WI38 (cell line): Measurements from ENCODE around the gene GUCD1.
A peak's percentile ranks its signal among the peaks of the same experiment; 100 is the strongest.

Experiments used
- H3K4me3 ChIP-seq: 2 replicates; pipeline ENCODE4 v1.5.1; 2011; ENCODE audit warnings: low read depth, mild to moderate bottlenecking, control low read depth, low read length
- TF ChIP-seq, protein P1 (sequence below): IDR thresholded peaks from 2 replicates; pipeline ENCODE4 v1.5.1; 2012; ENCODE audit warnings: low read depth, mild to moderate bottlenecking, control low read depth, low read length

Gene GUCD1

GRCh38 chr22:24595863-24596262, 40.9 kb upstream of the GUCD1 start:
- TF ChIP-seq, protein P1, sequence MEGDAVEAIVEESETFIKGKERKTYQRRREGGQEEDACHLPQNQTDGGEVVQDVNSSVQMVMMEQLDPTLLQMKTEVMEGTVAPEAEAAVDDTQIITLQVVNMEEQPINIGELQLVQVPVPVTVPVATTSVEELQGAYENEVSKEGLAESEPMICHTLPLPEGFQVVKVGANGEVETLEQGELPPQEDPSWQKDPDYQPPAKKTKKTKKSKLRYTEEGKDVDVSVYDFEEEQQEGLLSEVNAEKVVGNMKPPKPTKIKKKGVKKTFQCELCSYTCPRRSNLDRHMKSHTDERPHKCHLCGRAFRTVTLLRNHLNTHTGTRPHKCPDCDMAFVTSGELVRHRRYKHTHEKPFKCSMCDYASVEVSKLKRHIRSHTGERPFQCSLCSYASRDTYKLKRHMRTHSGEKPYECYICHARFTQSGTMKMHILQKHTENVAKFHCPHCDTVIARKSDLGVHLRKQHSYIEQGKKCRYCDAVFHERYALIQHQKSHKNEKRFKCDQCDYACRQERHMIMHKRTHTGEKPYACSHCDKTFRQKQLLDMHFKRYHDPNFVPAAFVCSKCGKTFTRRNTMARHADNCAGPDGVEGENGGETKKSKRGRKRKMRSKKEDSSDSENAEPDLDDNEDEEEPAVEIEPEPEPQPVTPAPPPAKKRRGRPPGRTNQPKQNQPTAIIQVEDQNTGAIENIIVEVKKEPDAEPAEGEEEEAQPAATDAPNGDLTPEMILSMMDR, result no peak

DNA sequence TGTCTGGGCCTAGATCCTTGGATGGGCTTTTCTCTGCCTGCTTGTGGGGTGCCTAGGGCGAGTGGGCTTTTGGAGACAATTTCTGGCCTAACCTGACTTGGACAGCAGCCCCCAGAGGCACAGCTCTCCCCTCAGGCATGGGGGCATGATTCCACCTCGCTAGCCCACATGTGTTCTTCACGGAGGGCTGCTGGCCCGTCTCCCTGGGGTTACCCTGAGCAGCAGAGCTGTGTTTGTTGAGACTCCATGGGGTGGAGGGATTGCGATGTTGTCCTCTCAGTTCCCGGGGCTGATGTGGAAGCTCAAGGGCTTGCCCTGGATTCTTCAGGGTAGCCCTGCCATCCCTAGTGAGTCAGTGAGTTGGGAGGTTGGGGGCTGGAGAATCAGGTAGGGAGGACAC, 40.3 kb upstream of the GUCD1 start:
- no peak overlapping the region for H3K4me3 ChIP-seq
- TF ChIP-seq, protein P1, result no peak

More at GRCh38 chr22:24595863-24596262, 40.9 kb upstream of the GUCD1 start:
- no peak overlapping the region for H3K4me3 ChIP-seq

- H3K4me3 ChIP-seq, result no peak overlapping the region
- TF ChIP-seq, protein P1, result no peak
Observed at GRCh38 chr22:24594569-24595120, 39.7 kb upstream of the GUCD1 start.

DNA sequence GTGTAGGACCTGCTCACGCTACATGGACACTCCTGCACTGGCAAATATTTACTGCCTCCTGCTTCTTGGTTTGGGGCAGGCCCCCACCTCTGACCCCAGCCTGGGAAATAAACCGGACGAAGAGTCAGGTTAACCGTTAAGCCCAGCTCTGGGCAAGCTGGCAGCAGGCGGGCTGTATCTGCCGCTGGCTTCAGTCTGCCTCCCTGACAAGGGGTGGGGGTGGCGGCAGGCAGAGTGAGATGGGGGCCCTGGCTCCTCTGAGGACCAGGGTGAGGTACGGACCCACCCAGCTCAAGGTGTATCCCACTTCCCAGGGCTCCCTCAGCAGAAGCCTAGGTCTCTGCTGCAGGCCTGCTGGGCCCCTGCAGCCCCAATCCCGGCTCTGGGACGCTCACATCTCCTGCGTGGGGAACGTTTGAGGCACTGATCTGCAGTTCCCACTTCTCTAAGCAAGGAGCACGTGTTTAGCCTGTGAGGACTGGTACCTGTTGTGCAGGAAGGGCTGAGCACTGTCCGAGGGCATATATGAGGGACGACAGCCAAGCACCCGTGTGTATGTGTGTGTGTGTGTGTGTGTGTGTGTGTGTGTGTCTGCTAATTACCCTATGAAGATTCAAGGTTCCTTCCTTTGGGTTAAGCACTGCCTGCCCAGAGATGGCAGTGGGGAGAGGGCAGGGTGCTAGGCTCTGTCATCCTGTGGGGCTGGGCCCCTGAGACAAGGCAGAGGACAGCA, 39.1 kb upstream of the GUCD1 start:
- TF ChIP-seq, protein P1, result no peak
- no peak overlapping the region for H3K4me3 ChIP-seq

- H3K4me3 ChIP-seq, result peak overlapping the region; percentile 56
Observed at GRCh38 chr22:24593559-24593835, 38.6 kb upstream of the GUCD1 start.

DNA sequence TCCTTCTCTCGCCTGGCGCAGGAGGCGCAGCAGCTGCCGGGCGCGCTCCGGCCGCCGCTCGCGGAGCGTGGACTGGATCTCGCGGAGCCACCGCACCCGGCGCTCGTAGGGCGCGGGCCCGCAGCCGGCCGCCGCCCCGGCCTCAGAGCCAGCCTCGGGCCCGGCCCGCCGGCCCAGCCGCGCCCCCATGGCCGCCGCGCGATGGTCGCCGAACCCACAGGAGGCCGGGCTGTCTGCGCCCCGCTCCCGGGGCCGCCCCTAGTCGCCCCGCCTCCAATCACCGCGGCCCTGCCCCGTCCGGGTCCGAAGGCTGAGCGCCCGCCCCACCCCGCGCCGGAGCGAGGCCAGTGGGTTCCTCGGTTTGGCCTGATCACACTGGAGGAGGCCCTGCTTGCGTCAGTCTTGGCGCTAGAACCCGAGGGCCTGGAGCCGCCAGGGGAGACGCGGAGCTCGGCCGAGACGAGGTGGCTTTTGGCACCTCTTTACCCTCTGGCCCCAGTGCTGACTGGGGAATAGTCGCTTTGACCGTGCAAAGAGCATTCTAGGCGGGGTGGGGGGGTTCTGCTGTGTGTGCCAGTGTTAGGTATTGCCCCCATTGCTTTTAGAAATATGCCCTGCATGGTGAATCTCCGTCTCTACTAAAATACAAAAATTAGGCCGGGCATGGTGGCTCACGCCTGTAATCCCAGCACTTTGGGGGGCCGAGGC, 38.1 kb upstream of the GUCD1 start, which contains the start of gene LRRC75B:
TSS of gene LRRC75B (minus strand) at position 223 of the 708 bp plus-strand sequence. CDS start at position 189, 34 bp downstream.
- TF ChIP-seq, protein P1, result no peak

DNA sequence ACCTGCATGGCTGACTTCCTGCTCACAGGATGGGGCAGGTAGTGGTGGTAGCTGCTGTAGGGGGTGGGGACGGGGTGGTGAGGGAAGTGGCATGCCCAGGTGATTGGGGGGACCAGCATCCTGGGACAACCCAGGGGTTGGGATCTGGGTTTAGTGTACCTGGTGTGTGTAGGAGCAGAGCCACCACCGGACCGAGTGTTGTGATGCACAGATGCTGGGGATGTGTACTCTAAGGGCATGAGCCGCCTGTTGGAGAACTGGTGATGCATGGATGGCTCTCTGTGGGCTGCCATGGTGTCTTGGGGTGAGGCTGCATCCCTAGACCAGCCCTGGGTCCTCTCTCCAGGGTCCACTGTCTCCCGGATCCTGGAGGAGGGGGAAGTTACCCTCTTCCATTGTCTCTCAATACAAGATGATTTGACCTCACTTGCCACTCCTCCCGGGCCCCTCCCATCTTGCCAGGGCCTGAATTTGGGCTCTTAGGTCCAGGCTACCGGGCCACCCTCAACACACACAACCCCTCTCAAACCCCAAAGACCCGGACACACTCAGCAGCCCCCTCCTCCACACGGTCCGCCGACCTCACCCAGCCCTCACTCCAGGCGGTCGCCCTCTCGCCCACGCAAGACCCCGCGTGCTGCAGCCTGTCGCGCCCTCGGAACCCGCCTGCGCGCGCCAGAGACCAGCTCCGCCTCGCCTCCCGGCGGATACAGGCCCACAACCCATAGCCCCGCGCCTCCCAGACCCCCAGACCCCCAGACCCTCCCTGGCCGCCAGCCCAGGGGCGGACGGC, 37.3 kb upstream of the GUCD1 start:
- TF ChIP-seq, protein P1, result no peak
- H3K4me3 ChIP-seq, result peak overlapping the region; percentile 65

More for the DNA sequence above, 38.1 kb upstream of the GUCD1 start, which contains the start of gene LRRC75B:
- H3K4me3 ChIP-seq, result peak within 1 kb of the TSS; percentile 65
